Thyroid gland (tissue), 4 donors: Measurements from ENCODE around the gene TOX3. TPM values are rescaled to one million over a fixed set of nuclear protein-coding genes. Genes with fewer than 3 reads are reported as not detected.

ENCODE experiments used
- DNase-seq, 2 donors: peaks; one replicate each; pipeline ENCODE4 v3.0.0-alpha.2; 2019
- H3K27ac ChIP-seq, 3 donors: fragments of 200-600 bp; sonication (generic); 1 replicate in 2 of 3; 2 replicates in 1 of 3; pipeline ENCODE4 v1.5.1; 2016 to 2019; ENCODE audit warnings: mild to moderate bottlenecking in 1 of 3, moderate library complexity in 1 of 3
- H3K27me3 ChIP-seq: fragments of 200-600 bp; sonication (generic); one replicate; pipeline ENCODE4 v1.5.1; 2019
- H3K36me3 ChIP-seq, 2 donors: fragments of 200-600 bp; sonication (generic); one replicate each; pipeline ENCODE4 v1.5.1; 2016 to 2019
- H3K4me1 ChIP-seq, 2 donors: fragments of 200-600 bp; sonication (generic); one replicate each; pipeline ENCODE4 v1.5.1; 2017 to 2019
- H3K4me3 ChIP-seq, 3 donors: fragments of 200-600 bp; sonication (generic); replicated peaks in 1 of 3; 1 replicate in 2 of 3; 2 replicates in 1 of 3; pipeline ENCODE4 v1.5.1; 2016; ENCODE audit warnings: mild to moderate bottlenecking in 1 of 3
- H3K9me3 ChIP-seq: fragments of 200-600 bp; sonication (generic); one replicate; pipeline ENCODE4 v1.5.1; 2017
- CTCF ChIP-seq, 6 experiments: fragments of 200-600 bp in 3 of 6; fragments of 450-650 bp in 3 of 6; sonication (generic) in 3 of 6; IDR thresholded peaks; one replicate each; pipeline ENCODE4 v1.5.1; 2016 to 2019; ENCODE audit warnings: antibody characterized with exemption in 6 of 6, mild to moderate bottlenecking in 2 of 6, inconsistent platforms in 1 of 6, moderate library complexity in 1 of 6
- POLR2A ChIP-seq, 2 donors: fragments of 450-650 bp; IDR thresholded peaks; one replicate each; pipeline ENCODE4 v1.6.1; 2017; ENCODE audit warnings: antibody characterized with exemption in 2 of 2, mild to moderate bottlenecking in 2 of 2, moderate library complexity in 1 of 2
- WGBS, 2 donors: methylation state at CpG; one replicate each; pipeline ENCODE4 v1.1.5; 2017; 5-methylcytosine and 5-hydroxymethylcytosine counted together
- intact Hi-C: fragments of 100-400 bp; cut with DNase I; formaldehyde crosslinking; loops from one replicate; pipeline ENCODE4 v1.15.1; 2023
- total RNA-seq, 4 donors: library from RNA; depleted of rRNA; stranded (reverse); fragments of >200 nt; gene quantifications; one replicate each; pipeline ENCODE4 v1.2.3, GENCODE V29; 2016

The TOX3 gene
- total RNA-seq, 4 donors from 2014 or later: not detected

GRCh38 chr16:52549011-52549692 lies 2.2 kb upstream of the TOX3 start:
- no peak overlapping the region for H3K27ac ChIP-seq
- no peak for DNase-seq
- H3K4me1 ChIP-seq: peaks cover 15 to 21% of the 10 kb centered on the region in 2 donors
- peaks cover 12% of the 10 kb centered on the region for H3K27me3 ChIP-seq
- H3K36me3 ChIP-seq: no peaks in the 10 kb centered on the region
- intact Hi-C loops: no loop called here
- H3K4me3 ChIP-seq: no peak overlapping the region
- H3K9me3 ChIP-seq: no peaks in the 10 kb centered on the region
- WGBS, 2 donors: 17% methylated on average over 11 of the region's 11 CpGs
- TF ChIP-seq CTCF (IDR thresholded peaks at IDR 0.05) (peak in 1 of 6 experiments; percentile 20), POLR2A (IDR thresholded peaks at IDR 0.05) (no peak)

- intact Hi-C loops: no loop called here
- Histone ChIP-seq H3K27me3 (peaks cover 12% of the 10 kb centered on the region), H3K9me3 (no peaks in the 10 kb centered on the region), H3K36me3 (no peaks in the 10 kb centered on the region), H3K4me1 (peaks cover 15 to 21% of the 10 kb centered on the region in 2 donors), H3K4me3 (no peak overlapping the region), H3K27ac (no peak overlapping the region)
- WGBS, 2 donors: 11 to 31% methylated on average over 10 of the region's 10 CpGs
- no peak for DNase-seq
- TF ChIP-seq POLR2A (IDR thresholded peaks at IDR 0.05) (no peak), CTCF (IDR thresholded peaks at IDR 0.05) (no peak)
Observed at GRCh38 chr16:52548261-52549010, 1.5 kb upstream of the TOX3 start.

- 28 to 41% methylated on average over 8 of the region's 8 CpGs for WGBS, 2 donors
- DNase-seq: no peak
- intact Hi-C loops: no loop called here
- Histone ChIP-seq H3K4me1 (peaks cover 15 to 21% of the 10 kb centered on the region in 2 donors), H3K4me3 (no peak overlapping the region), H3K27ac (no peak overlapping the region), H3K9me3 (no peaks in the 10 kb centered on the region), H3K36me3 (no peaks in the 10 kb centered on the region), H3K27me3 (peaks cover 12% of the 10 kb centered on the region)
- TF ChIP-seq CTCF (IDR thresholded peaks at IDR 0.05) (no peak), POLR2A (IDR thresholded peaks at IDR 0.05) (no peak)
Observed at GRCh38 chr16:52547834-52548215, 882 bp upstream of the TOX3 start.

- peaks cover 15 to 21% of the 10 kb centered on the region in 2 donors for H3K4me1 ChIP-seq
- no peak for TF ChIP-seq CTCF (IDR thresholded peaks at IDR 0.05)
- no peak for TF ChIP-seq POLR2A (IDR thresholded peaks at IDR 0.05)
- no peak overlapping the region for H3K27ac ChIP-seq
- H3K27me3 ChIP-seq: peaks cover 17% of the 10 kb centered on the region
- WGBS, 2 donors: 2 to 4% methylated on average over 29 to 46 of the region's 79 CpGs
- intact Hi-C loops: no loop called here
- DNase-seq: no peak
- H3K36me3 ChIP-seq: no peaks in the 10 kb centered on the region
- no peak overlapping the region for H3K4me3 ChIP-seq
- H3K9me3 ChIP-seq: no peaks in the 10 kb centered on the region
Observed at GRCh38 chr16:52546291-52547003, 496 bp downstream of the TOX3 start.
